ENCODE results near the gene ITGA2B. TPM values are rescaled to one million over a fixed set of nuclear protein-coding genes. Genes with fewer than 3 reads are reported as not detected.

ITGA2B gene
- total and polyA plus RNA-seq, 10 of the 15 experiments (the other 5 are each of a cell fraction or from before 2014, with no cell fraction given), result 0.04 to 0.51 (median 0.21) TPM; not detected in 1

GRCh38 chr17:44335564-44335963 lies 53.9 kb downstream of the ITGA2B start:
- H2AFZ ChIP-seq (ENCODE audit: control insufficient read depth, low read depth, low read length), result no peak overlapping the region
- CTCF ChIA-PET, result interaction anchor here (1.1 to 9.1 kb wide), 5 partner anchors 9 to 131 kb away, joined by 3 to 154 read pairs (median 5); partner anchors contain the start of gene GRN
- no peaks in the 10 kb centered on the region for H4K20me1 ChIP-seq (ENCODE audit: control insufficient read depth, insufficient read depth)
- FAIRE-seq (no peak), DNase-seq (ENCODE audit: low read depth, low spot score) (no peak), ATAC-seq (no peak)
- 32% methylated on average over 3 of the region's 3 CpGs for WGBS (ENCODE audit: insufficient coverage, insufficient replicate concordance, low lambda C conversion rate, missing lambda C conversion rate)
- H3K79me2 ChIP-seq (ENCODE audit: control insufficient read depth, insufficient read depth, low read length), result no peaks in the 10 kb centered on the region
- RAD21 ChIA-PET (ENCODE audit: unreplicated experiment), result interaction anchor here (2.0 kb wide), 1 partner anchor 10 kb away, joined by 8 read pairs; no protein-coding TSS in a partner anchor
- H3K36me3 ChIP-seq (ENCODE audit: control insufficient read depth in 2 of 2, insufficient read depth in 2 of 2, low read length in 1 of 2), result no peaks in the 10 kb centered on the region
- no peak overlapping the region for H3K27ac ChIP-seq (ENCODE audit: control insufficient read depth, insufficient read depth)
- no peak for TF ChIP-seq PML (IDR thresholded peaks at IDR 0.05; ENCODE audit: low read length)
- no peak for TF ChIP-seq ETV6 (conservative IDR thresholded peaks at IDR 0.05 in 1 of 2, IDR thresholded peaks at IDR 0.05 in 1 of 2; ENCODE audit: borderline replicate concordance in 1 of 2, low read depth in 1 of 2)
- TF ChIP-seq HSF1 (IDR thresholded peaks at IDR 0.05; ENCODE audit: low read depth, low read length), result no peak
- no peak for TF ChIP-seq CREB1 (IDR thresholded peaks at IDR 0.05; ENCODE audit: low read depth)
- no peak for TF ChIP-seq SPI1 (IDR thresholded peaks at IDR 0.05; ENCODE audit: borderline replicate concordance, insufficient read depth, low read depth, low read length)
- TF ChIP-seq ZNF687 (IDR thresholded peaks at IDR 0.05), result no peak
- no peak for TF ChIP-seq SREBF1 (IDR thresholded peaks at IDR 0.05; ENCODE audit: low read length)
- TF ChIP-seq POLR2A (IDR thresholded peaks at IDR 0.05; ENCODE audit: low read depth, low read length), result no peak
- no peak for TF ChIP-seq E4F1 (IDR thresholded peaks at IDR 0.05; ENCODE audit: borderline replicate concordance, partially characterized antibody)
- TF ChIP-seq ELK1 (IDR thresholded peaks at IDR 0.05; ENCODE audit: low read depth, low read length), result no peak
- TF ChIP-seq CBX5 (IDR thresholded peaks at IDR 0.05; ENCODE audit: low read depth), result no peak
- no peak for TF ChIP-seq BHLHE40 (IDR thresholded peaks at IDR 0.05; ENCODE audit: borderline replicate concordance in 1 of 2, low read depth in 2 of 2, low read length in 1 of 2)
- TF ChIP-seq KAT2A (conservative IDR thresholded peaks at IDR 0.05; ENCODE audit: control insufficient read depth, low read depth, low read length), result no peak
- no peak for TF ChIP-seq BACH1 (IDR thresholded peaks at IDR 0.05; ENCODE audit: borderline replicate concordance)
- TF ChIP-seq HCFC1 (IDR thresholded peaks at IDR 0.05; ENCODE audit: low read length), result no peak
- H3K4me2 ChIP-seq (ENCODE audit: control insufficient read depth, insufficient read depth), result no peak overlapping the region
- BruUV-seq (replicated peaks), result no TSS peak
- no peak overlapping the region for H3K9ac ChIP-seq (ENCODE audit: control insufficient read depth, insufficient read depth, low read length)
- POLR2A ChIA-PET, result no interaction called here
- H3K4me3 ChIP-seq, result no peak overlapping the region
- in situ Hi-C loops (cut with MboI), result no loop called here
- SMC1A ChIA-PET (ENCODE audit: uncharacterized antibody, unreplicated experiment), result interaction anchor here (0.7 to 2.2 kb wide), 3 partner anchors 10 to 126 kb away, joined by 3 to 7 read pairs (median 4); partner anchors contain the start of gene GRN
- H3K9me3 ChIP-seq (replicated peaks; ENCODE audit: control insufficient read depth, insufficient read depth, low read length), result no peaks in the 10 kb centered on the region
- H3K4me1 ChIP-seq (ENCODE audit: control insufficient read depth, insufficient read depth, low read length), result peaks cover 6% of the 10 kb centered on the region
- intact Hi-C loops (cut with micrococcal nuclease; ENCODE audit: unreplicated experiment), result no loop called here
- no peaks in the 10 kb centered on the region for H3K27me3 ChIP-seq (replicated peaks in 1 of 2; ENCODE audit: control insufficient read depth in 2 of 2, insufficient read depth in 2 of 2, low read length in 1 of 2)

All from GM12878 (cell line).